Measurements from ENCODE around the gene PTPRJ. TPM values are rescaled to one million over a fixed set of nuclear protein-coding genes. Genes with fewer than 3 reads are reported as not detected.

The PTPRJ gene
- total RNA-seq, 1 experiment from 2014 or later, result 10.5 TPM

DNA sequence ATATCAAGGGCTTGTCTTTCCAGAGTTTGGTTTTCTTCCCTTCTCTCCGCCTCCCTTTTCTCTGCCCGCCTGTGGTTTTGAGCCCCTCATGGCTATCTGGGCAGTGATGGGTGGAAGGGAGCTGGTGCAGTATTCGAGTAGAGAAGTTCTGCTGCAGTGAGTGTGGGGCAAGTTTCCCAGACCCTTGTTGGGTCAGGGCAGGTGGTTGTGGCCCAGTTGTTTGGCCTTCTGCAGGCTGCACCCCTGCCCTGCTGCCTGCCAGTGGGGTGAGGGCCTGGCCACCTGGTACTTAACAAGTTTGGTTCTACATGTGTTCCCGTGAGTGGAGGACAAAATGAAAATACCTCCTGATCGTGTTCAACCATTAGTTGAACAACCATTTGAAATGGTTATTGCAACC, 65.2 kb downstream of the PTPRJ start:
- H3K79me2 ChIP-seq (ENCODE audit: low read length), result peaks cover 73% of the 10 kb centered on the region
- DNase-seq, result no peak
- H3K9me2 ChIP-seq (replicated peaks; ENCODE audit: low read length), result no peaks in the 10 kb centered on the region
- no peak for TF ChIP-seq EZH2 (IDR thresholded peaks at IDR 0.05; ENCODE audit: low read length, unreplicated experiment)
- TF ChIP-seq, protein P1, sequence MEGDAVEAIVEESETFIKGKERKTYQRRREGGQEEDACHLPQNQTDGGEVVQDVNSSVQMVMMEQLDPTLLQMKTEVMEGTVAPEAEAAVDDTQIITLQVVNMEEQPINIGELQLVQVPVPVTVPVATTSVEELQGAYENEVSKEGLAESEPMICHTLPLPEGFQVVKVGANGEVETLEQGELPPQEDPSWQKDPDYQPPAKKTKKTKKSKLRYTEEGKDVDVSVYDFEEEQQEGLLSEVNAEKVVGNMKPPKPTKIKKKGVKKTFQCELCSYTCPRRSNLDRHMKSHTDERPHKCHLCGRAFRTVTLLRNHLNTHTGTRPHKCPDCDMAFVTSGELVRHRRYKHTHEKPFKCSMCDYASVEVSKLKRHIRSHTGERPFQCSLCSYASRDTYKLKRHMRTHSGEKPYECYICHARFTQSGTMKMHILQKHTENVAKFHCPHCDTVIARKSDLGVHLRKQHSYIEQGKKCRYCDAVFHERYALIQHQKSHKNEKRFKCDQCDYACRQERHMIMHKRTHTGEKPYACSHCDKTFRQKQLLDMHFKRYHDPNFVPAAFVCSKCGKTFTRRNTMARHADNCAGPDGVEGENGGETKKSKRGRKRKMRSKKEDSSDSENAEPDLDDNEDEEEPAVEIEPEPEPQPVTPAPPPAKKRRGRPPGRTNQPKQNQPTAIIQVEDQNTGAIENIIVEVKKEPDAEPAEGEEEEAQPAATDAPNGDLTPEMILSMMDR (conservative IDR thresholded peaks at IDR 0.05; ENCODE audit: low read depth, low read length), result no peak
- no peak for TF ChIP-seq EZH2phosphoT487 (IDR thresholded peaks at IDR 0.05; ENCODE audit: borderline replicate concordance, low read length)
- no peak overlapping the region for H3K4me2 ChIP-seq (ENCODE audit: low read length)
- H3K9ac ChIP-seq (ENCODE audit: low read length), result no peak overlapping the region
- no peak for ATAC-seq
- no TSS peak for BruUV-seq (replicated peaks)
- no peak overlapping the region for H2AFZ ChIP-seq (ENCODE audit: low read length)
- no peaks in the 10 kb centered on the region for H3F3A ChIP-seq (ENCODE audit: low read length, unreplicated experiment)
- POLR2A ChIA-PET (ENCODE audit: unreplicated experiment), result no interaction called here
- no peaks in the 10 kb centered on the region for H3K27me3 ChIP-seq (ENCODE audit: low read length)
- H3K9me3 ChIP-seq (ENCODE audit: low read length), result no peaks in the 10 kb centered on the region
- intact Hi-C loops (cut with micrococcal nuclease), result no loop called here
- no peaks in the 10 kb centered on the region for H4K20me1 ChIP-seq (ENCODE audit: low read length)
- H3K27ac ChIP-seq (ENCODE audit: low read length), result no peak overlapping the region
- no peak overlapping the region for H3K4me3 ChIP-seq (ENCODE audit: low read length)
- no peaks in the 10 kb centered on the region for H3K36me3 ChIP-seq (ENCODE audit: low read depth, low read length)
- peaks cover 31% of the 10 kb centered on the region for H3K4me1 ChIP-seq (ENCODE audit: insufficient read depth, low read length)
- CTCF ChIA-PET, result no interaction called here

DNA sequence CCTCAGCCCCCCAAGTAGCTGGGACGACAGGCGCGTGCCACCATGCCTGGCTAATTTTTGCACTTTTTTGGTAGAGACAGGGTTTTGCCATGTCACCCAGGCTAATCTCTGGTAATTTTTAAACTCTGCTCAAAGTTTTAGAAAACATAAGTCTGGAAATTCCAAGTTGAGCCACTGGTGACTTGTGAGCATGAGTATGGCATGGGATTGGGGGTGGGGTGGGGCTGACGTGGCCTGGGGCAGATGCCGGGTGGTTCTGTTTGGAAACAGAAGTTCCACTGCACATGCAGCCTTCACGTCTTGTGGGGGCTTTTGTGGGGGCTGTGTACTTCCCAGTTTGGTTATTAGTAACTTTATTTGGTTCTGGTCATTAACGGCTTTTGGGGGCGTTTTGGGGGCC, 67.3 kb downstream of the PTPRJ start:
- no peak for DNase-seq
- no peaks in the 10 kb centered on the region for H3K9me3 ChIP-seq (ENCODE audit: low read length)
- H3K36me3 ChIP-seq (ENCODE audit: low read depth, low read length), result no peaks in the 10 kb centered on the region
- H3K4me3 ChIP-seq (ENCODE audit: low read length), result no peak overlapping the region
- H3K9ac ChIP-seq (ENCODE audit: low read length), result no peak overlapping the region
- no peak overlapping the region for H3K4me2 ChIP-seq (ENCODE audit: low read length)
- no peaks in the 10 kb centered on the region for H4K20me1 ChIP-seq (ENCODE audit: low read length)
- H3K9me2 ChIP-seq (replicated peaks; ENCODE audit: low read length), result no peaks in the 10 kb centered on the region
- H2AFZ ChIP-seq (ENCODE audit: low read length), result no peak overlapping the region
- H3K27me3 ChIP-seq (ENCODE audit: low read length), result no peaks in the 10 kb centered on the region
- H3K4me1 ChIP-seq (ENCODE audit: insufficient read depth, low read length), result peaks cover 49% of the 10 kb centered on the region
- no peaks in the 10 kb centered on the region for H3F3A ChIP-seq (ENCODE audit: low read length, unreplicated experiment)
- ChIA-PET CTCF (no interaction called here), POLR2A (ENCODE audit: unreplicated experiment) (no interaction called here)
- ATAC-seq, result no peak
- peaks cover 81% of the 10 kb centered on the region for H3K79me2 ChIP-seq (ENCODE audit: low read length)
- H3K27ac ChIP-seq (ENCODE audit: low read length), result peak overlapping the region; percentile 20; the same call in 1 of the 2 replicates
- TF ChIP-seq, protein P1 (conservative IDR thresholded peaks at IDR 0.05; ENCODE audit: low read depth, low read length), result no peak
- TF ChIP-seq EZH2 (IDR thresholded peaks at IDR 0.05; ENCODE audit: low read length, unreplicated experiment) (no peak), EZH2phosphoT487 (IDR thresholded peaks at IDR 0.05; ENCODE audit: borderline replicate concordance, low read length) (no peak)
- no TSS peak for BruUV-seq (replicated peaks)
- intact Hi-C loops (cut with micrococcal nuclease), result no loop called here

DNA sequence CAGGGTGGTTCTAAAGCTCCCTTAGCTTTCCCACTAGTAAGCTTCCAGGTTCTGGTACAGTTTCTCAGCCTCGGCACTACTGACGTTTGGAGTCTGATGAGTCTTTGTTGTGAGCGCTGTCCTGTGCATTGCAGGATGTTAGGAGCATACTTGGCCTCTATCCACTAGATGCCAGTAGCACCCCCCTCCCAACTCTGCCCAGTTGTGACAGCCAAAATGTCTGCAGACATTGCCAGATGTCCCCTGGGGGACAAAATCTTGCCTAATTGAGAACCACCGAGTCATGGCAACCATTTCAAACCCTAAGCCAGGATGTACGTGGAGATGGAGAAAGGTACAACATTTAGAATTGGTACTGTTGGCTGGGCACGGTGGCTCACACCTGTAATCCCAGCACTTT, 68.7 kb downstream of the PTPRJ start:
- DNase-seq (peak; percentile 24), ATAC-seq (no peak)
- no TSS peak for BruUV-seq (replicated peaks)
- H3K79me2 ChIP-seq (ENCODE audit: low read length), result peaks cover 77% of the 10 kb centered on the region
- intact Hi-C loops (cut with micrococcal nuclease), result no loop called here
- no peaks in the 10 kb centered on the region for H3K9me2 ChIP-seq (replicated peaks; ENCODE audit: low read length)
- ChIA-PET POLR2A (ENCODE audit: unreplicated experiment) (no interaction called here), CTCF (no interaction called here)
- peak overlapping the region; percentile 89 for H3K27ac ChIP-seq (ENCODE audit: low read length)
- H4K20me1 ChIP-seq (ENCODE audit: low read length), result no peaks in the 10 kb centered on the region
- no peaks in the 10 kb centered on the region for H3K36me3 ChIP-seq (ENCODE audit: low read depth, low read length)
- peaks cover 52% of the 10 kb centered on the region for H3K4me1 ChIP-seq (ENCODE audit: insufficient read depth, low read length)
- H2AFZ ChIP-seq (ENCODE audit: low read length), result no peak overlapping the region
- no peaks in the 10 kb centered on the region for H3K9me3 ChIP-seq (ENCODE audit: low read length)
- no peak overlapping the region for H3K4me2 ChIP-seq (ENCODE audit: low read length)
- no peaks in the 10 kb centered on the region for H3K27me3 ChIP-seq (ENCODE audit: low read length)
- peak overlapping the region; percentile 44; the same call in 1 of the 2 replicates for H3K9ac ChIP-seq (ENCODE audit: low read length)
- H3K4me3 ChIP-seq (ENCODE audit: low read length), result no peak overlapping the region
- H3F3A ChIP-seq (ENCODE audit: low read length, unreplicated experiment), result no peaks in the 10 kb centered on the region
- TF ChIP-seq EZH2 (IDR thresholded peaks at IDR 0.05; ENCODE audit: low read length, unreplicated experiment) (no peak), EZH2phosphoT487 (IDR thresholded peaks at IDR 0.05; ENCODE audit: borderline replicate concordance, low read length) (no peak)
- TF ChIP-seq, protein P1 (conservative IDR thresholded peaks at IDR 0.05; ENCODE audit: low read depth, low read length), result no peak
